ENCODE data around the gene ACBD6. TPM values are rescaled to one million over a fixed set of nuclear protein-coding genes. Genes with fewer than 3 reads are reported as not detected.
A peak's percentile ranks its signal among the peaks of the same experiment; 100 is the strongest.

ACBD6 gene
- total and polyA plus RNA-seq, 2 of the 4 experiments (the other 2 are of a cell fraction): 52.5 to 59.1 TPM

DNA sequence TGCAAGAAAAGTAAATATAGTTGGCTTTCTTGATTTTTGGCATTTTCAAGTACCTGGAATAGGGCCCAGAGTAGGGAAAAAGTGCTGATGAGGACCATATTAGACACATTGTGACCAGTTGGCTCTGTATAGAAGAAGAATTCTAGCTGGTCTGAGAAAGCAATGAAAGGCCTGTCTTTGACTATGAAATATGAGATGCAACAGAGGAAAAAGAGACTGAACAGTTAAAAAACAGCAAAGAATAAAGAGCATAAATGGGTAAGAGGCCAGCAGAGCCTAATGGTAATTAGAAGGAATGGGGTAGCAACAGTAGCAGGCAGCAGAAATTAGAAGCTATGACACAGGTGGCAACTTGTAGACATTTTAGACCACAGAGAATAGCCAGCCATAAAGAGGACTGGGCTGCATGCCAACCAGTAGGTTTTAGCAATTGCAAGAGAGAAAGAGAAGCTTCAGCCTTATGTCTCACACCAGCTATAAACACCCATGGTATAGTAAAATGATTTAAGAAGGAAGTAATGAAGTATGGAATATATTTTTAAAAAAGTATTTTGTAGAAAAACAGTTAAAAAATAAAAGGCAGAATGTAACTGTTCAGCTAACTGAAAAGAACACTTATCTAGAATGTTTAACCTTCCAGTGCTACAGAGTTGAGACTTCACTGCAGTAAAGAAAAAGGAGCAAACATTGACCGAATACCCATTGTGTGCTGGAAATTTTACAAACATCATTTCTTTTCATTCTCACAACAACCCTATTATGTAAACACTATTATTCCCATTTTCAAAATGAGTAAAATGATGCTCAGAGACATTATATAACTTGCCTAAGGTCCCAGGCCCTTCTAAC is 158.2 kb downstream of the ACBD6 start:
- Histone ChIP-seq H3K9me3 (ENCODE audit: control insufficient read depth, insufficient read depth, low read length) (no peaks in the 10 kb centered on the region), H2BK5ac (ENCODE audit: low read depth, low read length, poor library complexity, severe bottlenecking) (no peak overlapping the region), H2AK9ac (replicated peaks; ENCODE audit: low read depth, low read length, poor library complexity) (no peak overlapping the region), H3K4me2 (ENCODE audit: low read depth, low read length) (no peak overlapping the region), H4K5ac (ENCODE audit: low read depth, low read length) (no peak overlapping the region), H3K27ac (ENCODE audit: insufficient read depth, low read length) (no peak overlapping the region), H4K8ac (ENCODE audit: low read depth in 2 of 2, low read length in 2 of 2) (no peak overlapping the region), H3K14ac (replicated peaks; ENCODE audit: low read depth, low read length) (no peak overlapping the region), H3K79me1 (ENCODE audit: low read depth in 1 of 2, low read length in 2 of 2) (peaks cover 15 to 20% of the 10 kb centered on the region in 2 experiments), H3K18ac (ENCODE audit: low read depth, low read length) (no peak overlapping the region), H2BK15ac (ENCODE audit: low read depth, low read length) (no peak overlapping the region), H2BK120ac (ENCODE audit: low read depth, low read length) (no peak overlapping the region), H3K36me3 (ENCODE audit: control insufficient read depth, insufficient read depth, low read length) (no peaks in the 10 kb centered on the region), H3K4me1 (ENCODE audit: control insufficient read depth, insufficient read depth, low read length) (0 out of 2 replicates have a peak, but pooled peaks cover 2% of the 10 kb centered on the region), H3K9ac (ENCODE audit: low read depth, low read length) (no peak overlapping the region), H3K4me3 (ENCODE audit: insufficient read depth, low read depth, low read length) (no peak overlapping the region), H3K56ac (ENCODE audit: extremely low read depth, insufficient read depth, low read length) (no peak overlapping the region), H3K4ac (ENCODE audit: low read depth, low read length) (no peak overlapping the region), H3K23ac (ENCODE audit: low read depth, low read length) (no peak overlapping the region), H2BK20ac (ENCODE audit: low read depth, low read length) (no peak overlapping the region), H2AK5ac (ENCODE audit: low read depth, low read length) (no peak overlapping the region), H4K91ac (ENCODE audit: insufficient read depth, low read depth, low read length) (no peak overlapping the region), H3K9me1 (ENCODE audit: insufficient read depth, low read length) (peaks cover 6% of the 10 kb centered on the region; the same call in 1 of the 2 replicates), H2AFZ (replicated peaks; ENCODE audit: low read length, poor library complexity) (no peak overlapping the region), H4K20me1 (ENCODE audit: insufficient read depth, low read length) (peaks cover 11% of the 10 kb centered on the region; the same call in 1 of the 2 replicates), H3K27me3 (ENCODE audit: control insufficient read depth, insufficient read depth, low read length) (no peaks in the 10 kb centered on the region)
- POLR2A ChIA-PET (ENCODE audit: unreplicated experiment): no interaction called here
- TF ChIP-seq RFX5 (IDR thresholded peaks at IDR 0.05; ENCODE audit: low read depth, low read length): no peak
- TF ChIP-seq CHD1 (IDR thresholded peaks at IDR 0.05; ENCODE audit: low read depth, low read length): no peak
- TF ChIP-seq, protein P1, sequence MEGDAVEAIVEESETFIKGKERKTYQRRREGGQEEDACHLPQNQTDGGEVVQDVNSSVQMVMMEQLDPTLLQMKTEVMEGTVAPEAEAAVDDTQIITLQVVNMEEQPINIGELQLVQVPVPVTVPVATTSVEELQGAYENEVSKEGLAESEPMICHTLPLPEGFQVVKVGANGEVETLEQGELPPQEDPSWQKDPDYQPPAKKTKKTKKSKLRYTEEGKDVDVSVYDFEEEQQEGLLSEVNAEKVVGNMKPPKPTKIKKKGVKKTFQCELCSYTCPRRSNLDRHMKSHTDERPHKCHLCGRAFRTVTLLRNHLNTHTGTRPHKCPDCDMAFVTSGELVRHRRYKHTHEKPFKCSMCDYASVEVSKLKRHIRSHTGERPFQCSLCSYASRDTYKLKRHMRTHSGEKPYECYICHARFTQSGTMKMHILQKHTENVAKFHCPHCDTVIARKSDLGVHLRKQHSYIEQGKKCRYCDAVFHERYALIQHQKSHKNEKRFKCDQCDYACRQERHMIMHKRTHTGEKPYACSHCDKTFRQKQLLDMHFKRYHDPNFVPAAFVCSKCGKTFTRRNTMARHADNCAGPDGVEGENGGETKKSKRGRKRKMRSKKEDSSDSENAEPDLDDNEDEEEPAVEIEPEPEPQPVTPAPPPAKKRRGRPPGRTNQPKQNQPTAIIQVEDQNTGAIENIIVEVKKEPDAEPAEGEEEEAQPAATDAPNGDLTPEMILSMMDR (conservative IDR thresholded peaks at IDR 0.05; ENCODE audit: low read depth, low read length): no peak
- no peak for TF ChIP-seq RAD21 (IDR thresholded peaks at IDR 0.05; ENCODE audit: low read length)
- TF ChIP-seq MXI1 (IDR thresholded peaks at IDR 0.05; ENCODE audit: borderline replicate concordance, low read depth, low read length): no peak
- no peak for TF ChIP-seq NFE2L2 (IDR thresholded peaks at IDR 0.05; ENCODE audit: low read depth, low read length)
- no peak for TF ChIP-seq SMC3 (IDR thresholded peaks at IDR 0.05; ENCODE audit: low read depth, low read length)
- no peak for TF ChIP-seq RCOR1 (IDR thresholded peaks at IDR 0.05; ENCODE audit: insufficient replicate concordance, low read length)
- no peak for TF ChIP-seq BHLHE40 (IDR thresholded peaks at IDR 0.05; ENCODE audit: low read depth, low read length)
- no peak for TF ChIP-seq MAZ (IDR thresholded peaks at IDR 0.05; ENCODE audit: borderline replicate concordance, low read depth, low read length)
- TF ChIP-seq FOS (IDR thresholded peaks at IDR 0.05; ENCODE audit: low read depth, low read length): no peak
- dilution Hi-C loops (cut with HindIII; ENCODE audit: low sequenced_read_pairs, unreplicated experiment): no loop called here
- BruUV-seq (replicated peaks): no TSS peak
- in situ Hi-C loops (cut with MboI; ENCODE audit: low sequenced_read_pairs): no loop called here
- peak; percentile 46; the same call in 1 of the 2 replicates for ATAC-seq (ENCODE audit: low read depth)
- peak; percentile 47 for DNase-seq
- intact Hi-C loops (cut with micrococcal nuclease): loop anchor here (5.0 kb wide), 1 partner anchor 62 kb away; no protein-coding TSS in a partner anchor
- no CpG with 5 or more reads among the region's 1 CpG for WGBS, 2 experiments (ENCODE audit: extremely low coverage in 2 of 2, insufficient read length in 1 of 2)
- CTCF ChIA-PET: no interaction called here
